Tibial artery (tissue), 4 donors: ENCODE data around the gene GUSB.
A peak's percentile ranks its signal among the peaks of the same experiment; 100 is the strongest.

ENCODE experiments used
- DNase-seq, 2 donors: peaks; one replicate each; pipeline ENCODE4 v3.0.0-alpha.2; 2019
- H3K27ac ChIP-seq, 2 donors: fragments of 200-600 bp; sonication (generic) in 1 of 2; 1 replicate in 1 of 2; 2 replicates in 1 of 2; pipeline ENCODE4 v1.5.1; 2018 to 2019; ENCODE audit warnings: mild to moderate bottlenecking in 1 of 2
- H3K27me3 ChIP-seq, 2 donors: fragments of 200-600 bp; sonication (generic) in 1 of 2; one replicate each; pipeline versions ENCODE4 v1.5.1 to v1.6.0; 2016 to 2019
- H3K36me3 ChIP-seq, 3 donors: fragments of 200-600 bp; sonication (generic) in 2 of 3; one replicate each; pipeline ENCODE4 v1.5.1; 2016 to 2019; ENCODE audit warnings: mild to moderate bottlenecking in 2 of 3
- H3K4me1 ChIP-seq, 4 donors: fragments of 200-600 bp; sonication (generic) in 2 of 4; 1 replicate in 3 of 4; 2 replicates in 1 of 4; pipeline ENCODE4 v1.5.1; 2016 to 2019
- H3K4me3 ChIP-seq, 2 donors: fragments of 200-600 bp; sonication (generic) in 1 of 2; 1 replicate in 1 of 2; 2 replicates in 1 of 2; pipeline ENCODE4 v1.5.1; 2018 to 2019; ENCODE audit warnings: mild to moderate bottlenecking in 2 of 2
- H3K9me3 ChIP-seq, 3 donors: fragments of 200-600 bp; sonication (generic) in 1 of 3; one replicate each; pipeline ENCODE4 v1.5.1; 2016 to 2019
- CTCF ChIP-seq, 2 experiments: fragments of 200-600 bp in 1 of 2; fragments of 450-650 bp in 1 of 2; IDR thresholded peaks; one replicate each; pipeline ENCODE4 v1.5.1; 2017 to 2019; ENCODE audit warnings: antibody characterized with exemption in 2 of 2, mild to moderate bottlenecking in 1 of 2, moderate library complexity in 1 of 2
- intact Hi-C: fragments of 100-400 bp; cut with DNase I; formaldehyde crosslinking; loops from one replicate; pipeline ENCODE4 v1.15.0; 2023; ENCODE audit warnings: low total_unique reads

GUSB gene

DNA sequence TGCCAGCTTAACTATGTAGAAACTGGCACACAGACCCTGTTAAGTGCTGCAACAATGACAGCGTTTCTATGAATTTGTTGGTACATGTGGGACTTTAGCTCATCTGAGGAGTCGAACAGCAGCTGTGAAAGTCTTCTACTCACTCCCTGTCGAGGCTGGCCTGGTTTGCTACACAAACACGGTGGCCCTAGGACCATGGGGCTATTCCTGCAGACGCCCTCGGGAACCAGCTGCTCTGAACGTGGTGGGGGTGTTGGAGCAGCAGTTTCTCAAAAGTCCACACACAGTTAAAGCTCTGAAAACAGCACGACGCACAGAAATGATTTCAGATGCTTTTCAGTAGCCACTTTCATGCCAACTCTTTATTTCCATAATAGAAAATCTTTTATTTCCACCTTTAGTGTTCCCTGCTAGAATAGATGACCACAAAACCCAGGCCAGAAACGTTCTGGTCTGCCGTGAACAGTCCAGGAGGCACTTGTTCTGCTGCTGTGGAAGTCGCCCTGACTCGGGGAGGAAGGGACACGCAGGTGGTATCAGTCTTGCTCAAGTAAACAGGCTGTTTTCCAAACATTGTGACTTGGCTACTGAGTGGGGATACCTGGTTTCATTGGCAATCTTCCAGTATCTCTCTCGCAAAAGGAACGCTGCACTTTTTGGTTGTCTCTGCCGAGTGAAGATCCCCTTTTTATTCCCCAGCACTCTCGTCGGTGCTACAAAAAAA, 21.5 kb downstream of the GUSB start:
- H3K4me3 ChIP-seq: no peak overlapping the region
- no peaks in the 10 kb centered on the region for H3K27me3 ChIP-seq
- H3K27ac ChIP-seq: no peak overlapping the region
- H3K4me1 ChIP-seq: no peaks in the 10 kb centered on the region
- intact Hi-C loops: no loop called here
- no peak for TF ChIP-seq CTCF (IDR thresholded peaks at IDR 0.05)
- no peaks in the 10 kb centered on the region for H3K9me3 ChIP-seq
- peak in 1 of 2 donors; percentile 32 for DNase-seq
- H3K36me3 ChIP-seq: peaks cover 56 to 96% (median 70%) of the 10 kb centered on the region in 3 donors

DNA sequence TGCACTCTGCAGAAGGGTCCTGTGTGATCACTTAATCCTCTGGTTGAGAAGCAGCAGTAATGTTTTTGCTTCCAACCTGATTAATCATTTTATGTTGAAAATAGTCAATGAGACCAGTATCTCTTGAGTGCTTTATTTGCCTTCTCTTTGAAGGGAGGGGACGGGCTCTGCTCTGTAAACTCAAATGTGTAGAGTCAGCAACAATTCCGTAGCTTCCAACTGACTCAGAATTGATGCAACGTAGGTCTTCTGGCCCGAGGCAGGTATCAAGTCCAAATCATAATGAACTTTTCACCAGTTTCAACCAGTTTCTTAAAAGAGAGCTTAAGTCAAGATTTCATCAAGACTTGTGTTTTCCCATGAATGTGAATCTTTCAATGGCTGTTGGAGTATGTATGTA, 26.3 kb downstream of the GUSB start:
- H3K27ac ChIP-seq: no peak overlapping the region
- H3K27me3 ChIP-seq: no peaks in the 10 kb centered on the region
- TF ChIP-seq CTCF (IDR thresholded peaks at IDR 0.05): no peak
- no peak for DNase-seq
- H3K4me1 ChIP-seq: no peaks in the 10 kb centered on the region
- H3K9me3 ChIP-seq: no peaks in the 10 kb centered on the region
- intact Hi-C loops: no loop called here
- H3K36me3 ChIP-seq: peaks cover 33 to 71% (median 33%) of the 10 kb centered on the region in 3 donors
- no peak overlapping the region for H3K4me3 ChIP-seq

- no peaks in the 10 kb centered on the region for H3K9me3 ChIP-seq
- DNase-seq: no peak
- H3K4me3 ChIP-seq: no peak overlapping the region
- H3K36me3 ChIP-seq: peaks cover 18 to 55% (median 18%) of the 10 kb centered on the region in 3 donors
- no peaks in the 10 kb centered on the region for H3K27me3 ChIP-seq
- no peak overlapping the region for H3K27ac ChIP-seq
- no peak for TF ChIP-seq CTCF (IDR thresholded peaks at IDR 0.05)
- H3K4me1 ChIP-seq: peaks cover 0 to under 1% (median 0%) of the 10 kb centered on the region in 4 donors
- intact Hi-C loops: no loop called here
Observed at GRCh38 chr7:65953890-65954450, 28.0 kb downstream of the GUSB start.

DNA sequence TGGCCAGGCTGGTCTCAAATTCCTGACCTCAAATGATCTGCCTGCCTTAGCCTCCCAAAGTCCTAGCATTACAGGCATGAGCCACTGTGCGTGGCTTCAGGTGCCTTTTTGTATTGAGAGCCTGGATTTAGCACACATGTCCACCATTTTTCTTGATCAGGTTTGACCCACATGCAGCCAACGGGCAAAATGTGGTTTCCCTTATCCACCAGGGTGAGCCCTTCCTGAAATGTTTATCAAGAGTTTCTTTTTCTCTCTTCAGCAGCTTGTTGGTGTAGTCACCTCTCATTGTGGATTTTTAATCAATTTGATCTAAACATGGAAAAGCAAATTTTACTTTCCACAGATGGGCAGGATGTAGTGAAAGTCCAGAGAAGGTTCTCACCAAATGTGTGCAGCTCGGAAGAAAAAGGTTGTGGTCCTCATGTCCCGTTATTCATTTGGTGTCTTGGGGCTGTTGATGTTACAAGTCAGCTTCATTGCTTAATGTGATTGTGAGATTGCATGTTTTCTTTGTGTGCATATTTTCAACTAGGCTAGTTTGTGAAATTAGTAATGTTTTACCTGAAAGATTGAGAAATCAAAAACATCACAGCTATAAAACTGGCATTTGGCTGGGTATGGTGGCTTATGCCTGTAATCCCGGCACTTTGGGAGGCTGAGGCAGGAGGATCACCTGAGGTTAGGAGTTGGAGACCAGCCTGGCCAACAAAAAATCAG, 28.9 kb downstream of the GUSB start:
- peaks cover 14 to 48% (median 16%) of the 10 kb centered on the region in 3 donors for H3K36me3 ChIP-seq
- no peak for TF ChIP-seq CTCF (IDR thresholded peaks at IDR 0.05)
- H3K4me1 ChIP-seq: peaks cover 0 to 4% (median 0%) of the 10 kb centered on the region in 4 donors
- intact Hi-C loops: no loop called here
- no peaks in the 10 kb centered on the region for H3K9me3 ChIP-seq
- no peak overlapping the region for H3K4me3 ChIP-seq
- no peak overlapping the region for H3K27ac ChIP-seq
- DNase-seq: no peak
- H3K27me3 ChIP-seq: no peaks in the 10 kb centered on the region

GRCh38 chr7:65951837-65952578, 30.0 kb downstream of the GUSB start:
- H3K4me3 ChIP-seq: no peak overlapping the region
- TF ChIP-seq CTCF (IDR thresholded peaks at IDR 0.05): no peak
- intact Hi-C loops: no loop called here
- H3K27ac ChIP-seq: no peak overlapping the region
- H3K27me3 ChIP-seq: no peaks in the 10 kb centered on the region
- no peak for DNase-seq
- peaks cover 14 to 38% (median 14%) of the 10 kb centered on the region in 3 donors for H3K36me3 ChIP-seq
- peaks cover 0 to 5% (median 0%) of the 10 kb centered on the region in 4 donors for H3K4me1 ChIP-seq
- H3K9me3 ChIP-seq: no peaks in the 10 kb centered on the region
